ENCODE data around the gene RFC4. TPM values are rescaled to one million over a fixed set of nuclear protein-coding genes. Genes with fewer than 3 reads are reported as not detected.

The RFC4 gene
- total and polyA plus RNA-seq, 2 of the 8 experiments (the other 6 are each of a cell fraction or from before 2014, with no cell fraction given) = 21.8 to 86.9 TPM

- FAIRE-seq (no peak), DNase-seq (ENCODE audit: low read depth in 1 of 2, low spot score in 2 of 2) (no peak)
- no peaks in the 10 kb centered on the region for H3K79me1 ChIP-seq (ENCODE audit: low read depth, low read length)
- no peak for TF ChIP-seq RBBP5 (IDR thresholded peaks at IDR 0.05; ENCODE audit: borderline replicate concordance, low read depth, low read length)
- TF ChIP-seq ZNF274 (IDR thresholded peaks at IDR 0.05; ENCODE audit: borderline replicate concordance, extremely low read depth, low read length) = no peak
- no peak for TF ChIP-seq CBX5 (IDR thresholded peaks at IDR 0.05; ENCODE audit: low read depth, low read length)
- TF ChIP-seq E2F6 (IDR thresholded peaks at IDR 0.05) = no peak
- no peak for TF ChIP-seq ATF2 (IDR thresholded peaks at IDR 0.05; ENCODE audit: low read length)
- TF ChIP-seq JUND (IDR thresholded peaks at IDR 0.05; ENCODE audit: low read length) = no peak
- no peak for TF ChIP-seq EP300 (IDR thresholded peaks at IDR 0.05; ENCODE audit: borderline replicate concordance in 1 of 2, low read depth in 2 of 2, low read length in 2 of 2)
- no peak for TF ChIP-seq TBP (IDR thresholded peaks at IDR 0.05; ENCODE audit: low read depth, low read length)
- TF ChIP-seq POLR2A (IDR thresholded peaks at IDR 0.05; ENCODE audit: control extremely low read depth in 1 of 2, low read depth in 2 of 2, low read length in 2 of 2) = no peak
- TF ChIP-seq TEAD4 (IDR thresholded peaks at IDR 0.05; ENCODE audit: low read depth, low read length) = no peak
- TF ChIP-seq BACH1 (IDR thresholded peaks at IDR 0.05; ENCODE audit: low read length) = no peak
Observed at GRCh38 chr3:186759231-186759930, 46.9 kb downstream of the RFC4 start.

More at GRCh38 chr3:186759231-186759930, 46.9 kb downstream of the RFC4 start:
- no peak overlapping the region for H2BK120ac ChIP-seq (replicated peaks; ENCODE audit: low read depth, low read length)
- no peak overlapping the region for H3K23ac ChIP-seq (ENCODE audit: insufficient read length)
- H2BK15ac ChIP-seq (ENCODE audit: low read length) = no peak overlapping the region
- H3K4me1 ChIP-seq (replicated peaks in 1 of 4; ENCODE audit: control insufficient read depth in 3 of 4, insufficient read depth in 4 of 4, low read length in 3 of 4) = no peaks in the 10 kb centered on the region
- H3K14ac ChIP-seq (ENCODE audit: insufficient read length) = no peak overlapping the region
- no peak overlapping the region for H4K91ac ChIP-seq (replicated peaks; ENCODE audit: insufficient read length, low read length)
- no peaks in the 10 kb centered on the region for H3K36me3 ChIP-seq (ENCODE audit: control insufficient read depth in 2 of 4, insufficient read depth in 4 of 4, low read length in 3 of 4)
- no peaks in the 10 kb centered on the region for H4K20me1 ChIP-seq (replicated peaks in 1 of 2; ENCODE audit: control insufficient read depth in 1 of 2, insufficient read depth in 2 of 2, low read length in 2 of 2)
- no peak overlapping the region for H4K8ac ChIP-seq (ENCODE audit: extremely low read depth, insufficient read depth, low read length)
- H3K4ac ChIP-seq (replicated peaks; ENCODE audit: insufficient read length, low read depth, low read length) = no peak overlapping the region
- H3K4me2 ChIP-seq (ENCODE audit: insufficient read depth in 1 of 2, low read depth in 2 of 2, low read length in 2 of 2) = no peak overlapping the region
- H2BK12ac ChIP-seq (ENCODE audit: low read depth, low read length) = 0 out of 2 replicates have a peak overlapping the region, but pooled peaks have one; percentile 27
- no peak overlapping the region for H2AFZ ChIP-seq (ENCODE audit: low read length)
- H3K56ac ChIP-seq (replicated peaks; ENCODE audit: insufficient read length, low read depth, low read length) = no peak overlapping the region
- POLR2A ChIA-PET (ENCODE audit: partially characterized antibody) = interaction anchor here (1.6 to 2.3 kb wide), 2 partner anchors 24 to 26 kb away, joined by 4 to 10 read pairs; partner anchors contain the start of gene EIF4A2
- 84% methylated on average over 11 of the region's 11 CpGs; no CpG with 5 or more reads in 1 of the 2 experiments for WGBS, 2 experiments (ENCODE audit: extremely low coverage in 1 of 2, insufficient coverage in 1 of 2, insufficient read length in 1 of 2, insufficient replicate concordance in 2 of 2, low coverage in 1 of 2, low lambda C conversion rate in 2 of 2, missing lambda C conversion rate in 1 of 2)
- no peak overlapping the region for H3K4me3 ChIP-seq (ENCODE audit: extremely low read depth in 1 of 4, insufficient read depth in 2 of 4, low read depth in 3 of 4, low read length in 4 of 4)
- no peaks in the 10 kb centered on the region for H3K9me3 ChIP-seq (ENCODE audit: insufficient read depth in 2 of 2, low read depth in 1 of 2, low read length in 1 of 2)
- no peaks in the 10 kb centered on the region for H3K27me3 ChIP-seq (replicated peaks in 1 of 4; ENCODE audit: control insufficient read depth in 3 of 4, extremely low read depth in 1 of 4, insufficient read depth in 3 of 4, low read length in 3 of 4)
- no peak overlapping the region for H2AK5ac ChIP-seq (ENCODE audit: low read depth, low read length)
- H3K79me2 ChIP-seq (ENCODE audit: control insufficient read depth in 1 of 2, insufficient read depth in 2 of 2, low read length in 2 of 2) = no peaks in the 10 kb centered on the region
- H3K9ac ChIP-seq (replicated peaks in 1 of 4; ENCODE audit: extremely low read depth in 1 of 4, low read depth in 3 of 4, low read length in 3 of 4) = no peak overlapping the region
- H2BK20ac ChIP-seq (ENCODE audit: low read length) = no peak overlapping the region
- H4K5ac ChIP-seq (ENCODE audit: insufficient read length, low read depth, low read length) = no peak overlapping the region
- no peak overlapping the region for H2BK5ac ChIP-seq (ENCODE audit: low read depth, low read length)
- H3K23me2 ChIP-seq (ENCODE audit: low read depth, low read length) = no peaks in the 10 kb centered on the region
- H3K18ac ChIP-seq (ENCODE audit: extremely low read depth, low read length) = no peak overlapping the region
- H3K27ac ChIP-seq (ENCODE audit: low read depth, low read length) = no peak overlapping the region
- CTCF ChIA-PET (ENCODE audit: partially characterized antibody) = interaction anchor here (0.9 to 1.4 kb wide), 2 partner anchors 150 to 163 kb away, joined by 3 read pairs; no protein-coding TSS in a partner anchor

All from H1 (cell line).